ENCODE results near the gene DNAJB6. TPM values are rescaled to one million over a fixed set of nuclear protein-coding genes. Genes with fewer than 3 reads are reported as not detected.

Gene DNAJB6
- total RNA-seq, 2 experiments from 2014 or later, result 56.4 to 65.9 TPM

DNA sequence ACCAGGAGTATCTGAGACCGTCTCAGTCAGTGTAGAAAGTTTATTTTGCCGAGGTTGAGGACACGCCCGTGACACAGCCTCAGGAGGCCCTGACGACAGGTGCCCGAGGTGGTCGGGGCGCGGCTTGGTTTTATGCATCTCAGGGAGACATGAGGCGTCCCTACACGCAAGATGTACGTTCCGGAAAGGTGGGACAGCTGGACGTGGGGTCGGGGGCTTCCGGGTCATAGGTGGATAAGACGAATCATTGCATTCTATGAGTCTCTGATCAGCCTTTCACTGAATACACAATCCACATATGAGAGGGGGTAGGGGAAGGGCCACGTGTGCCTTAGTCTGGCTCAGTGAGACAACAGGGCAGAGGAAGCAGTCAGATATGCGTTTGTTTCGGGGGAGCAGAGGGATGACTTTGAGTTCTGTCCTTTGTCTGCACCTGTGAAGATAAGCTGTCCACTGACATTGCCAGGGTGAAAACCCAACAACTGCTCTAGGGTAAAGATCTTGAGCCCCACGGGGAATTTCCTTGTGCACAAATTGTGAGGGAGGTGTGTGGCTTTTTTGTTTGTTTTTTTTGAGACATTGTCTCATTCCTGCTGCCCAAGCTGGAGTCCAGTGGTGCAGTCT is 66.2 kb downstream of the DNAJB6 start:
- Histone ChIP-seq H3K4me3 (ENCODE audit: low read depth, low read length, poor library complexity, severe bottlenecking) (no peak overlapping the region), H3K9me3 (ENCODE audit: low read length) (no peaks in the 10 kb centered on the region), H3K9me2 (ENCODE audit: insufficient read depth, low read length) (no peaks in the 10 kb centered on the region), H3K36me3 (ENCODE audit: insufficient read depth, low read length) (peaks cover 53% of the 10 kb centered on the region), H3K79me2 (ENCODE audit: insufficient read depth, low read depth, low read length) (no peaks in the 10 kb centered on the region), H3K4me2 (ENCODE audit: low read length) (no peak overlapping the region), H3K27ac (ENCODE audit: low read depth, low read length, poor library complexity, severe bottlenecking) (no peak overlapping the region), H2AFZ (ENCODE audit: low read length) (no peak overlapping the region), H4K20me1 (ENCODE audit: insufficient read depth, low read length) (no peaks in the 10 kb centered on the region), H3K4me1 (ENCODE audit: insufficient read depth, low read length, poor library complexity, severe bottlenecking) (no peaks in the 10 kb centered on the region)
- POLR2A ChIA-PET, result no interaction called here
- CTCF ChIA-PET (ENCODE audit: unreplicated experiment), result no interaction called here
- TF ChIP-seq EZH2phosphoT487 (IDR thresholded peaks at IDR 0.05; ENCODE audit: borderline replicate concordance, low read depth, low read length), result no peak
- TF ChIP-seq CTCF (conservative IDR thresholded peaks at IDR 0.05; ENCODE audit: low read length), result no peak
- no TSS peak for BruUV-seq (replicated peaks)
- DNase-seq (ENCODE audit: low spot score), result no peak
- intact Hi-C loops (cut with micrococcal nuclease; ENCODE audit: unreplicated experiment), result no loop called here

DNA sequence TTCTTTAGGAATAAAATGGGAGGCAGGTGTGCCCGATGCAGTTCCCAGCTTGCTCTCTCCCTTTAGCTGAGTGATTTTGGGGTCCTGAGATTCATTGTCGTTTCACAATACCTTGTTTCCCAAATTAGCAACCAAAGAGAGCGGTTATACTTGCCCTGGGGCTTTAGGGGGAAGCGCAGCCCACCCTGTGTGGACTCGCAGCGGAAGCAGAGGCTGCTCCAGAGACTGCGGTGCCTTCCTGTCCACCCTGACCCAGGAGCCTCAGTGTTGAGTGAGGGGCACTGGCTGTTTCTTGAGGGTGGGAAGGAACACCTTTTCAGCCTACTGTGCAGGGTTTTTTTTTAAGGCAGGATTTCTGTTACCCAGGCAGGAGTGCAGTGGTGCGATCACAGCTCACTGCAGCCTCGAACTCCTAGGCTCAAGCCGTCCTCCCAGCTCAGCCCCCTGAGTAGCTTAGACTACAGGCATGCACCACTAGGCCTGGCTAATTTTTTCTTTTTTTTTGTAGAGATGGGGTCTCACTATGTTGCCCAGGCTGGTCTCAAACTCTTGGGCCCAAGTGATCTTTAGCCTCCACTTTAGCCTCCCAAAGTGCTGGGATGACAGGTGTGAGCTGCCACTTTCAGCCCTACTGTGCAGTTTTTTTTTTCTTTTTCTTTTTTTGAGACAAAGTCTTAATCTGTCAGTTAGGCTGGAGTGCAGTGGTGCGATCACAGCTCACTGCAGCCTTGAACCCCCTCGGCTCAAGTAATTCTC is 67.0 kb downstream of the DNAJB6 start:
- Histone ChIP-seq H3K27ac (ENCODE audit: low read depth, low read length, poor library complexity, severe bottlenecking) (no peak overlapping the region), H3K36me3 (ENCODE audit: insufficient read depth, low read length) (peaks cover 48% of the 10 kb centered on the region), H3K4me2 (ENCODE audit: low read length) (no peak overlapping the region), H3K79me2 (ENCODE audit: insufficient read depth, low read depth, low read length) (no peaks in the 10 kb centered on the region), H3K9me3 (ENCODE audit: low read length) (no peaks in the 10 kb centered on the region), H3K9me2 (ENCODE audit: insufficient read depth, low read length) (no peaks in the 10 kb centered on the region), H3K4me1 (ENCODE audit: insufficient read depth, low read length, poor library complexity, severe bottlenecking) (no peaks in the 10 kb centered on the region), H3K4me3 (ENCODE audit: low read depth, low read length, poor library complexity, severe bottlenecking) (no peak overlapping the region), H2AFZ (ENCODE audit: low read length) (no peak overlapping the region), H4K20me1 (ENCODE audit: insufficient read depth, low read length) (no peaks in the 10 kb centered on the region)
- POLR2A ChIA-PET, result no interaction called here
- CTCF ChIA-PET (ENCODE audit: unreplicated experiment), result interaction anchor here (0.6 kb wide), 1 partner anchor 651 kb away, joined by 4 read pairs; no protein-coding TSS in a partner anchor
- no peak for DNase-seq (ENCODE audit: low spot score)
- TF ChIP-seq EZH2phosphoT487 (IDR thresholded peaks at IDR 0.05; ENCODE audit: borderline replicate concordance, low read depth, low read length) (no peak), CTCF (conservative IDR thresholded peaks at IDR 0.05; ENCODE audit: low read length) (no peak)
- intact Hi-C loops (cut with micrococcal nuclease; ENCODE audit: unreplicated experiment), result no loop called here
- BruUV-seq (replicated peaks), result no TSS peak
